ENCODE results near the gene SPATA17.

- TF ChIP-seq POLR2A (IDR thresholded peaks at IDR 0.05) (no peak), CTCF (IDR thresholded peaks at IDR 0.05) (no peak)
Measured at GRCh38 chr1:217871955-217872354, 240.8 kb downstream of the SPATA17 start.
